HepG2 (cell line): Measurements from ENCODE around the gene TRABD. TPM values are rescaled to one million over a fixed set of nuclear protein-coding genes. Genes with fewer than 3 reads are reported as not detected.

Experiments used
- ATAC-seq: fragments of 200-7000 bp; cut with Tn5 transposase; 3 replicates; pipeline ENCODE4 v1.9.1; 2020; ENCODE audit warnings: mild to moderate bottlenecking, moderate library complexity
- BruUV-seq: library from RNA; stranded (reverse); fragments of 400-500 nt; replicated peaks from 2 replicates; lab custom pipeline; 2021; lab: Mats Ljungman, UMichigan
- CTCF ChIA-PET: fragments of 300-600 bp; formaldehyde crosslinking; extraction: SDS; loops from one replicate; lab custom pipeline; 2021; ENCODE audit warnings: low total read pairs, inconsistent platforms, low intra/inter-chr PET ratio; lab: Yijun Ruan, JAX
- POLR2A ChIA-PET: fragments of 350-600 bp; sonication (Branson Sonifier 250); formaldehyde crosslinking; loops from one replicate; lab custom pipeline; 2020; ENCODE audit warnings: antibody characterized with exemption, inconsistent platforms; lab: Yijun Ruan, JAX
- DNase-seq: peaks from one replicate; pipeline ENCODE4 v3.0.0-alpha.2; 2015; ENCODE audit warnings: low spot score
- FAIRE-seq: peaks from 3 replicates; lab custom pipeline; 2011; peaks lifted over from hg19 to GRCh38; lab: Jason Lieb, UNC
- H2AFZ ChIP-seq: one replicate; pipeline ENCODE4 v1.6.1; 2011; ENCODE audit warnings: low read length, inconsistent platforms
- H3K27ac ChIP-seq: fragments of 300-600 bp; 3 replicates; pipeline ENCODE4 v1.8.0; 2011; ENCODE audit warnings: mixed run types, mild to moderate bottlenecking, mixed read lengths, low read length, inconsistent platforms; ENCODE audit not compliant: insufficient read depth; ENCODE audit errors: extremely low read length
- H3K27me3 ChIP-seq, 2 experiments: fragments of 200-600 bp in 1 of 2; 2 replicates in 1 of 2; 3 replicates in 1 of 2; pipeline versions ENCODE4 v1.6.0 to v1.8.0; 2011; ENCODE audit warnings: low read length in 2 of 2, mild to moderate bottlenecking in 2 of 2, moderate library complexity in 2 of 2, inconsistent platforms in 1 of 2; ENCODE audit not compliant: insufficient read depth in 2 of 2, control insufficient read depth in 1 of 2
- H3K36me3 ChIP-seq, 2 experiments: fragments of 200-600 bp in 1 of 2; replicated peaks in 1 of 2; 2 replicates in 1 of 2; 3 replicates in 1 of 2; pipeline versions ENCODE4 v1.5.1 to v1.8.0; 2011; ENCODE audit warnings: low read length in 2 of 2, inconsistent platforms in 1 of 2; ENCODE audit not compliant: insufficient read depth in 2 of 2, control insufficient read depth in 1 of 2
- H3K4me1 ChIP-seq: 2 replicates; pipeline ENCODE4 v1.5.1; 2012; ENCODE audit warnings: low read length, inconsistent platforms; ENCODE audit not compliant: insufficient read depth
- H3K4me2 ChIP-seq: 2 replicates; pipeline ENCODE4 v1.6.0; 2011; ENCODE audit warnings: low read depth, low read length, inconsistent platforms
- H3K4me3 ChIP-seq, 3 experiments: fragments of 200-600 bp in 1 of 3; sonication (generic), shearing (Covaris generic) in 1 of 3; replicated peaks in 1 of 3; 2 replicates each; pipeline ENCODE4 v1.5.1; 2011 to 2016; ENCODE audit warnings: low read length in 3 of 3, inconsistent platforms in 2 of 3, low read depth in 2 of 3, mild to moderate bottlenecking in 2 of 3, control low read depth in 1 of 3, mixed read lengths in 1 of 3; ENCODE audit not compliant: insufficient read depth in 1 of 3
- H3K79me2 ChIP-seq: one replicate; pipeline ENCODE4 v1.6.1; 2011; ENCODE audit warnings: low read length, inconsistent platforms; ENCODE audit not compliant: insufficient read depth
- H3K9ac ChIP-seq: 2 replicates; pipeline ENCODE4 v1.6.0; 2011; ENCODE audit warnings: mild to moderate bottlenecking, low read depth, low read length, inconsistent platforms; ENCODE audit not compliant: insufficient read depth
- H3K9me3 ChIP-seq: 2 replicates; pipeline ENCODE4 v1.5.1; 2012; ENCODE audit warnings: mild to moderate bottlenecking, low read length
- H4K20me1 ChIP-seq: 2 replicates; pipeline ENCODE4 v1.6.0; 2011; ENCODE audit warnings: inconsistent platforms, mild to moderate bottlenecking, low read length, moderate library complexity; ENCODE audit not compliant: insufficient read depth
- CHD2 ChIP-seq: IDR thresholded peaks from 2 replicates; pipeline ENCODE4 v1.6.1; 2011; ENCODE audit warnings: low read depth, low read length, improper control_type of control experiment
- MAFK ChIP-seq, 2 experiments: IDR thresholded peaks in 1 of 2; conservative IDR thresholded peaks in 1 of 2; 2 replicates each; pipeline ENCODE4 v1.6.1; 2011; ENCODE audit warnings: improper control_type of control experiment in 2 of 2, low read length in 2 of 2
- MXI1 ChIP-seq: IDR thresholded peaks from 3 replicates; pipeline ENCODE4 v1.6.1; 2012; ENCODE audit warnings: low read depth, low read length, inconsistent platforms, borderline replicate concordance
- PAX8 ChIP-seq: sonication (generic); formaldehyde crosslinking; IDR thresholded peaks from 2 replicates; pipeline ENCODE4 v1.8.0; 2022; ENCODE audit warnings: mild to moderate bottlenecking, missing genetic modification reagents, borderline replicate concordance
- SNAI1 ChIP-seq: sonication (generic); formaldehyde crosslinking; IDR thresholded peaks from 2 replicates; pipeline ENCODE4 v1.5.0; 2020; ENCODE audit warnings: mild to moderate bottlenecking, missing genetic modification reagents, borderline replicate concordance
- SRSF9 ChIP-seq: fragments of 200-400 bp; formaldehyde crosslinking; IDR thresholded peaks from 2 replicates; pipeline ENCODE4 v1.6.1; 2018; ENCODE audit warnings: borderline replicate concordance, mild to moderate bottlenecking, low read depth, low read length; ENCODE audit not compliant: insufficient read depth, poor library complexity, severe bottlenecking
- ZIK1 ChIP-seq: sonication (generic); formaldehyde crosslinking; IDR thresholded peaks from 2 replicates; pipeline ENCODE4 v1.5.0; 2020; ENCODE audit warnings: mild to moderate bottlenecking, low read depth, missing genetic modification reagents, borderline replicate concordance
- ZNF629 ChIP-seq: sonication (generic); formaldehyde crosslinking; conservative IDR thresholded peaks from 2 replicates; pipeline ENCODE4 v1.5.0; 2020; ENCODE audit warnings: missing genetic modification reagents
- ZSCAN9 ChIP-seq: IDR thresholded peaks from 2 replicates; pipeline ENCODE4 v1.6.1; 2016; ENCODE audit warnings: borderline replicate concordance
- WGBS: methylation state at CpG from one replicate; pipeline ENCODE4 v1.1.6; 2017; ENCODE audit warnings: low lambda C conversion rate; 5-methylcytosine and 5-hydroxymethylcytosine counted together
- in situ Hi-C: cut with HindIII; loops from 2 replicates; pipeline ENCODE4 v1.10.0; 2017; ENCODE audit warnings: low pct_unique_long_range_greater_than_20kb; ENCODE audit not compliant: extremely low pct_ligation_motif_present
- intact Hi-C: fragments of 100-400 bp; cut with micrococcal nuclease; formaldehyde crosslinking; loops from one replicate; pipeline ENCODE4 v1.10.0; 2022; ENCODE audit not compliant: unreplicated experiment
- polyA plus RNA-seq, 8 experiments: library from polyadenylated mRNA; depleted of rRNA in 3 of 8; stranded (reverse) in 7 of 8; unstranded in 1 of 8; fragments of >200 nt; fragmentation: Illumina TruSeq in 4 of 8; extraction: Trizol in 4 of 8; gene quantifications; 2 replicates each; pipeline versions ENCODE4 v1.2.1 to v1.2.3, GENCODE V29; 2011 to 2016; ENCODE audit warnings: low read depth in 4 of 8, missing spikeins in 1 of 8, mixed read lengths in 1 of 8; ENCODE audit not compliant: insufficient read depth in 1 of 8
- total RNA-seq, 5 experiments: library from RNA; depleted of rRNA; stranded (reverse); fragments of >200 nt; fragmentation: Illumina TruSeq; extraction: Trizol; gene quantifications; 2 replicates each; pipeline ENCODE4 v1.2.3, GENCODE V29; 2016; ENCODE audit warnings: low read depth in 1 of 5
- TF ChIP-seq, protein P1 (sequence below): sonication (generic); formaldehyde crosslinking; IDR thresholded peaks from 2 replicates; pipeline ENCODE4 v1.5.0; 2020; ENCODE audit warnings: mild to moderate bottlenecking, missing genetic modification reagents, moderate library complexity
- TF ChIP-seq, protein P2 (sequence below): IDR thresholded peaks from 2 replicates; pipeline ENCODE4 v1.6.1; 2016; ENCODE audit warnings: low read depth, borderline replicate concordance

The TRABD gene
- total and polyA plus RNA-seq, 2 of the 13 experiments (the other 11 are each of a cell fraction or from before 2014, with no cell fraction given), result 21.5 to 28.9 TPM

DNA sequence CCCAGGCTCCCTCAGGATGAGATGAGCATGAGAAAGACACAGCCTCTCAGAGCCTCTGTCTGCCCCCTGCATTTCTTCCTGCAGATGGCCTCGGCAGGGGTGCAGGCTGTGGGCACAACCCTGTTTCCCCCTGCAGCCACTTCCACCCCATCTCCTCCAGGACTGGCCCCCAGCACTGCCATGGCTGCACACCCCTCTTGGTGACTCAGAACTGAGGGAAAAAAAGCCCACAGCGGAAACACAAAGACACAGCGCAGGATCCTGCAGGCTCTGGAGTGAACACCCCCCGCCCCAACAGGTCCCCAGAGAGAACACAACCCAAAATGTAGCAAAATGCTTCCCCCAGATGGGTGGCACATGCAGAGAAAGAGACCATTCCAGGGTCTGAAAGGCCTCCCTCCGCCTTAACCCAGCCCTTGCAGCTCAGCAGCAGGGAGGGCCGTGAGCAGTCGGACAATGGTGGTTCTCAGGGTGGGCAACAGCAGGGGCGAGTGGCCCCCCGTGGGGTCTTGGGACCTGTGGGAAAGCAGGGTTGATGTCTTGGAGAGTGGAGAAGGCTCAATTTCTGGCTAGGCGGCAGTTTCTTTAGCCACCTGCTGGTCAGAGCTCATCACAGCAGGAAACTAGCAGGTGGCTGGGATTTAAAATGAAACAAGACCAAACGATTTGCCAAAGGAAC, 51.2 kb downstream of the TRABD start:
- FAIRE-seq (peak; percentile 60), ATAC-seq (peak; percentile 34; the same call in 2 of the 3 replicates), DNase-seq (no peak)
- Histone ChIP-seq H3K4me2 (no peak overlapping the region), H3K27ac (no peak overlapping the region), H3K36me3 (peaks cover 15 to 23% of the 10 kb centered on the region in 2 experiments; a peak in 4 of 5 replicates), H4K20me1 (peaks cover 10% of the 10 kb centered on the region), H3K4me1 (peaks cover 8% of the 10 kb centered on the region; the same call in 1 of the 2 replicates), H3K27me3 (no peaks in the 10 kb centered on the region), H3K9ac (no peak overlapping the region), H3K9me3 (no peaks in the 10 kb centered on the region), H3K4me3 (no peak overlapping the region), H3K79me2 (peaks cover 30% of the 10 kb centered on the region), H2AFZ (no peak overlapping the region)
- intact Hi-C loops, result no loop called here
- no TSS peak for BruUV-seq
- in situ Hi-C loops, result no loop called here
- WGBS, result 79% methylated on average over 9 of the region's 11 CpGs
- TF ChIP-seq, protein P1, sequence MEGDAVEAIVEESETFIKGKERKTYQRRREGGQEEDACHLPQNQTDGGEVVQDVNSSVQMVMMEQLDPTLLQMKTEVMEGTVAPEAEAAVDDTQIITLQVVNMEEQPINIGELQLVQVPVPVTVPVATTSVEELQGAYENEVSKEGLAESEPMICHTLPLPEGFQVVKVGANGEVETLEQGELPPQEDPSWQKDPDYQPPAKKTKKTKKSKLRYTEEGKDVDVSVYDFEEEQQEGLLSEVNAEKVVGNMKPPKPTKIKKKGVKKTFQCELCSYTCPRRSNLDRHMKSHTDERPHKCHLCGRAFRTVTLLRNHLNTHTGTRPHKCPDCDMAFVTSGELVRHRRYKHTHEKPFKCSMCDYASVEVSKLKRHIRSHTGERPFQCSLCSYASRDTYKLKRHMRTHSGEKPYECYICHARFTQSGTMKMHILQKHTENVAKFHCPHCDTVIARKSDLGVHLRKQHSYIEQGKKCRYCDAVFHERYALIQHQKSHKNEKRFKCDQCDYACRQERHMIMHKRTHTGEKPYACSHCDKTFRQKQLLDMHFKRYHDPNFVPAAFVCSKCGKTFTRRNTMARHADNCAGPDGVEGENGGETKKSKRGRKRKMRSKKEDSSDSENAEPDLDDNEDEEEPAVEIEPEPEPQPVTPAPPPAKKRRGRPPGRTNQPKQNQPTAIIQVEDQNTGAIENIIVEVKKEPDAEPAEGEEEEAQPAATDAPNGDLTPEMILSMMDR (CRISPR knock-in tag), result peak; percentile 57
- TF ChIP-seq CHD2 (no peak), ZNF629 (CRISPR knock-in tag) (no peak), MAFK (conservative IDR thresholded peaks at IDR 0.05 in 1 of 2, IDR thresholded peaks at IDR 0.05 in 1 of 2; ENCODE audit: low read length in 2 of 2) (peak; percentile 11 to 27; a peak in 2 of 4 replicates)
- ChIA-PET POLR2A (interaction anchor here (0.7 kb wide), 1 partner anchor 9 kb away, joined by 3 read pairs; no protein-coding TSS in a partner anchor), CTCF (interaction anchor here (0.7 to 1.2 kb wide), 2 partner anchors 88 to 90 kb away, joined by 3 to 6 read pairs; no protein-coding TSS in a partner anchor)

DNA sequence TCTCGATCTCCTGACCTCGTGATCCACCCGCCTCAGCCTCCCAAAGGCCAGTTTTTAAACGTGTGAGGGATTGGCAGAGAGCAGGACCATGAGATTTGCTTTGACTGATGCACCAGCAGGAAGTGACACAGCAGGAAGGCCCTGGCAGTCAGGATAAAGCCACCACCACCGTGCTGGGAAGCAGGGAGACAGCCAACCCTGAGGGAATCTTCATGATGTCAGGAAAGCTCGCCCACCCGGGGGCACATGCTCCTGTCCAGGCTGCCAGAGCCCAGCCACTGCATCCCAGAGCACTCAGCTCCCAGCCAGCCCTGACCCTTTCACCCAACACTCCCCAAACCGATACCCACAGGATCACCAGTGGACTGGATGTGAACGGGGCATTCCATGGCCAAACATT, 53.0 kb downstream of the TRABD start:
- peaks cover 14% of the 10 kb centered on the region for H4K20me1 ChIP-seq
- no peak for ATAC-seq

More for the DNA sequence above, 53.0 kb downstream of the TRABD start:
- ChIA-PET CTCF (no interaction called here), POLR2A (no interaction called here)
- no TSS peak for BruUV-seq
- intact Hi-C loops, result no loop called here
- FAIRE-seq (no peak), DNase-seq (no peak)
- H3K27ac ChIP-seq, result no peak overlapping the region
- TF ChIP-seq ZSCAN9 (CRISPR knock-in tag) (no peak), SRSF9 (no peak), MXI1 (no peak), ZIK1 (no peak), PAX8 (CRISPR knock-in tag) (no peak), SNAI1 (CRISPR knock-in tag) (no peak)
- TF ChIP-seq, protein P2, sequence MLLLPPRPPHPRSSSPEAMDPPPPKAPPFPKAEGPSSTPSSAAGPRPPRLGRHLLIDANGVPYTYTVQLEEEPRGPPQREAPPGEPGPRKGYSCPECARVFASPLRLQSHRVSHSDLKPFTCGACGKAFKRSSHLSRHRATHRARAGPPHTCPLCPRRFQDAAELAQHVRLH (CRISPR knock-in tag), result no peak
- H3K4me2 ChIP-seq, result no peak overlapping the region
- H3K4me3 ChIP-seq, result no peak overlapping the region
- H3K36me3 ChIP-seq, result peaks cover 11 to 19% of the 10 kb centered on the region in 2 experiments; a peak in 4 of 5 replicates
- H3K9me3 ChIP-seq, result no peaks in the 10 kb centered on the region
- H3K27me3 ChIP-seq, result no peaks in the 10 kb centered on the region; a peak in 1 of 5 replicates
- 90% methylated on average over 7 of the region's 9 CpGs for WGBS
- in situ Hi-C loops, result no loop called here
- H3K4me1 ChIP-seq, result peaks cover 9% of the 10 kb centered on the region; the same call in 1 of the 2 replicates
- no peak overlapping the region for H2AFZ ChIP-seq
- H3K9ac ChIP-seq, result no peak overlapping the region
- H3K79me2 ChIP-seq, result peaks cover 45% of the 10 kb centered on the region
